ENCODE measurements around the gene PDF. TPM values are rescaled to one million over a fixed set of nuclear protein-coding genes. Genes with fewer than 3 reads are reported as not detected.
"Not testable (repeated sequence)": the region's sequence is repeated elsewhere in the genome, so short reads cannot be mapped to it uniquely, and the experiment has no call there.

The PDF gene
- total and polyA plus RNA-seq, 2 of the 13 experiments (the other 11 are each of a cell fraction or from before 2014, with no cell fraction given): 12.4 to 48.8 TPM

GRCh38 chr16:69363281-69363717 is 32.9 kb upstream of the PDF start (continued):
- TF ChIP-seq ZNF280B (CRISPR knock-in tag; IDR thresholded peaks at IDR 0.05; ENCODE audit: borderline replicate concordance): 0 out of 2 replicates have a peak, but pooled peaks have one; percentile 66
- TF ChIP-seq U2AF1 (optimal IDR thresholded peaks at IDR 0.05; ENCODE audit: low read depth, low read length): no peak
- no peak for TF ChIP-seq RCOR2 (CRISPR knock-in tag; IDR thresholded peaks at IDR 0.05)
- no peak for TF ChIP-seq ZNF138 (CRISPR knock-in tag; IDR thresholded peaks at IDR 0.05; ENCODE audit: low read depth)
- TF ChIP-seq DPF2 (CRISPR knock-in tag; IDR thresholded peaks at IDR 0.05; ENCODE audit: borderline replicate concordance, low read depth): no peak
- no peak for TF ChIP-seq YY1 (IDR thresholded peaks at IDR 0.05; ENCODE audit: insufficient read depth, insufficient replicate concordance, low read depth, low read length)
- TF ChIP-seq ZNF12 (CRISPR knock-in tag; IDR thresholded peaks at IDR 0.05): peak; percentile 63; the same call in 1 of the 2 replicates
- TF ChIP-seq SIN3B (IDR thresholded peaks at IDR 0.05; ENCODE audit: low read length): no peak
- no peak for TF ChIP-seq ZNF766 (CRISPR knock-in tag; IDR thresholded peaks at IDR 0.05; ENCODE audit: borderline replicate concordance)
- no peak for TF ChIP-seq ZNF230 (CRISPR knock-in tag; IDR thresholded peaks at IDR 0.05)
- TF ChIP-seq E2F1 (CRISPR knock-in tag; IDR thresholded peaks at IDR 0.05): no peak
- no peak for TF ChIP-seq TBX3 (IDR thresholded peaks at IDR 0.05; ENCODE audit: borderline replicate concordance)

GRCh38 chr16:69360070-69360469 is 29.7 kb upstream of the PDF start:
- H3K4me2 ChIP-seq (ENCODE audit: low read depth, low read length); DNase-seq (ENCODE audit: low spot score); intact Hi-C loops (cut with micrococcal nuclease; ENCODE audit: unreplicated experiment); CTCF ChIA-PET (ENCODE audit: low intra/inter-chr PET ratio, low total read pairs); FAIRE-seq; POLR2A ChIA-PET; H3K79me2 ChIP-seq (ENCODE audit: insufficient read depth, low read length); H3K9me3 ChIP-seq (ENCODE audit: low read length); H4K20me1 ChIP-seq (ENCODE audit: insufficient read depth, low read length); in situ Hi-C loops (cut with HindIII; ENCODE audit: extremely low pct_ligation_motif_present, low pct_unique_long_range_greater_than_20kb); BruUV-seq (replicated peaks); H3K27ac ChIP-seq (ENCODE audit: extremely low read length, insufficient read depth, low read length); ATAC-seq; H2AFZ ChIP-seq (ENCODE audit: low read length); H3K4me3 ChIP-seq (replicated peaks in 1 of 3; ENCODE audit: insufficient read depth in 1 of 3, low read depth in 2 of 3, low read length in 3 of 3); H3K9ac ChIP-seq (ENCODE audit: insufficient read depth, low read depth, low read length); H3K27me3 ChIP-seq (ENCODE audit: control insufficient read depth in 1 of 2, insufficient read depth in 2 of 2, low read length in 2 of 2): not testable (repeated sequence)
- peaks cover 6 to 13% of the 10 kb centered on the region in 2 experiments; a peak in 4 of 5 replicates for H3K36me3 ChIP-seq (replicated peaks in 1 of 2; ENCODE audit: control insufficient read depth in 1 of 2, insufficient read depth in 2 of 2, low read length in 2 of 2)
- WGBS (ENCODE audit: low lambda C conversion rate): 98% methylated on average over 9 of the region's 9 CpGs
- H3K4me1 ChIP-seq (ENCODE audit: insufficient read depth, low read length): peaks cover 16% of the 10 kb centered on the region
